ENCODE results near the gene RAB3B. TPM values are rescaled to one million over a fixed set of nuclear protein-coding genes. Genes with fewer than 3 reads are reported as not detected.
A peak's percentile ranks its signal among the peaks of the same experiment; 100 is the strongest.

The RAB3B gene
- total and polyA plus RNA-seq, 9 of the 15 experiments (the other 6 are each of a cell fraction or from before 2014, with no cell fraction given) = 0.07 to 0.47 (median 0.27) TPM

GRCh38 chr1:52007215-52008002 lies 16.9 kb upstream of the RAB3B start (continued):
- no peak for TF ChIP-seq ZBTB26 (CRISPR knock-in tag; IDR thresholded peaks at IDR 0.05)
- TF ChIP-seq, protein P1, sequence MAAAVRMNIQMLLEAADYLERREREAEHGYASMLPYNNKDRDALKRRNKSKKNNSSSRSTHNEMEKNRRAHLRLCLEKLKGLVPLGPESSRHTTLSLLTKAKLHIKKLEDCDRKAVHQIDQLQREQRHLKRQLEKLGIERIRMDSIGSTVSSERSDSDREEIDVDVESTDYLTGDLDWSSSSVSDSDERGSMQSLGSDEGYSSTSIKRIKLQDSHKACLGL (CRISPR knock-in tag; IDR thresholded peaks at IDR 0.05; ENCODE audit: borderline replicate concordance, poor library complexity, severe bottlenecking) = no peak
- peak; percentile 68 for TF ChIP-seq MAFK (IDR thresholded peaks at IDR 0.05; ENCODE audit: low read length)
- no peak for TF ChIP-seq TRIM24 (IDR thresholded peaks at IDR 0.05)
- no peak for TF ChIP-seq TBL1XR1 (IDR thresholded peaks at IDR 0.05; ENCODE audit: low read length in 2 of 2)
- TF ChIP-seq SRSF1 (IDR thresholded peaks at IDR 0.05; ENCODE audit: low read depth, low read length) = no peak
- TF ChIP-seq FIP1L1 (IDR thresholded peaks at IDR 0.05; ENCODE audit: low read depth, low read length, poor library complexity, severe bottlenecking) = no peak
- TF ChIP-seq, protein P2, sequence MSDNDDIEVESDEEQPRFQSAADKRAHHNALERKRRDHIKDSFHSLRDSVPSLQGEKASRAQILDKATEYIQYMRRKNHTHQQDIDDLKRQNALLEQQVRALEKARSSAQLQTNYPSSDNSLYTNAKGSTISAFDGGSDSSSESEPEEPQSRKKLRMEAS (CRISPR knock-in tag; IDR thresholded peaks at IDR 0.05) = no peak
- no peak for TF ChIP-seq SIX5 (IDR thresholded peaks at IDR 0.05; ENCODE audit: borderline replicate concordance in 1 of 2, insufficient read depth in 1 of 2, low read depth in 1 of 2, low read length in 2 of 2)
- TF ChIP-seq DACH1 (IDR thresholded peaks at IDR 0.05; ENCODE audit: partially characterized antibody) = peak; percentile 48
- peak; percentile 18; the same call in 1 of the 2 replicates for TF ChIP-seq L3MBTL2 (IDR thresholded peaks at IDR 0.05)
- peak; percentile 46; the same call in 1 of the 2 replicates for TF ChIP-seq JUND (IDR thresholded peaks at IDR 0.05; ENCODE audit: borderline replicate concordance, low read depth, low read length)
- TF ChIP-seq JUND (tag; IDR thresholded peaks at IDR 0.05; ENCODE audit: borderline replicate concordance, low read depth, low read length) = no peak; the same call in 2 of the 3 replicates
- TF ChIP-seq C11orf30 (IDR thresholded peaks at IDR 0.05; ENCODE audit: low read depth) = peak; percentile 95
- no peak for TF ChIP-seq RBBP5 (IDR thresholded peaks at IDR 0.05; ENCODE audit: borderline replicate concordance, insufficient read depth, low read length, poor library complexity, severe bottlenecking)
- no peak for TF ChIP-seq NFRKB (IDR thresholded peaks at IDR 0.05; ENCODE audit: low read depth)
- TF ChIP-seq HDAC8 (tag; IDR thresholded peaks at IDR 0.05) = no peak
- no peak for TF ChIP-seq CBX1 (IDR thresholded peaks at IDR 0.05; ENCODE audit: low read depth)
- TF ChIP-seq, protein P3, sequence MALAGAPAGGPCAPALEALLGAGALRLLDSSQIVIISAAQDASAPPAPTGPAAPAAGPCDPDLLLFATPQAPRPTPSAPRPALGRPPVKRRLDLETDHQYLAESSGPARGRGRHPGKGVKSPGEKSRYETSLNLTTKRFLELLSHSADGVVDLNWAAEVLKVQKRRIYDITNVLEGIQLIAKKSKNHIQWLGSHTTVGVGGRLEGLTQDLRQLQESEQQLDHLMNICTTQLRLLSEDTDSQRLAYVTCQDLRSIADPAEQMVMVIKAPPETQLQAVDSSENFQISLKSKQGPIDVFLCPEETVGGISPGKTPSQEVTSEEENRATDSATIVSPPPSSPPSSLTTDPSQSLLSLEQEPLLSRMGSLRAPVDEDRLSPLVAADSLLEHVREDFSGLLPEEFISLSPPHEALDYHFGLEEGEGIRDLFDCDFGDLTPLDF (CRISPR knock-in tag; IDR thresholded peaks at IDR 0.05) = no peak
- TF ChIP-seq ZNF436 (CRISPR knock-in tag; IDR thresholded peaks at IDR 0.05) = no peak
- TF ChIP-seq NFE2 (IDR thresholded peaks at IDR 0.05; ENCODE audit: low read depth) = peak; percentile 89
- TF ChIP-seq ZNF3 (CRISPR knock-in tag; IDR thresholded peaks at IDR 0.05) = no peak
- TF ChIP-seq ZBTB7A (IDR thresholded peaks at IDR 0.05; ENCODE audit: borderline replicate concordance, control insufficient read depth, low read depth, low read length) = no peak
- TF ChIP-seq, protein P4, sequence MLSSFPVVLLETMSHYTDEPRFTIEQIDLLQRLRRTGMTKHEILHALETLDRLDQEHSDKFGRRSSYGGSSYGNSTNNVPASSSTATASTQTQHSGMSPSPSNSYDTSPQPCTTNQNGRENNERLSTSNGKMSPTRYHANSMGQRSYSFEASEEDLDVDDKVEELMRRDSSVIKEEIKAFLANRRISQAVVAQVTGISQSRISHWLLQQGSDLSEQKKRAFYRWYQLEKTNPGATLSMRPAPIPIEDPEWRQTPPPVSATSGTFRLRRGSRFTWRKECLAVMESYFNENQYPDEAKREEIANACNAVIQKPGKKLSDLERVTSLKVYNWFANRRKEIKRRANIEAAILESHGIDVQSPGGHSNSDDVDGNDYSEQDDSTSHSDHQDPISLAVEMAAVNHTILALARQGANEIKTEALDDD (IDR thresholded peaks at IDR 0.05) = peak; percentile 62; the same call in 1 of the 2 replicates
